T47D (cell line): ENCODE data around the gene CTCFL.
"Not testable (repeated sequence)": the region's sequence is repeated elsewhere in the genome, so short reads cannot be mapped to it uniquely, and the experiment has no call there.

Experiments used
- DNase-seq, 2 experiments: peaks; one replicate each; pipeline versions ENCODE4 v3.0.0 to v3.0.0-alpha.2; 2011 to 2012; ENCODE audit warnings: low read depth in 1 of 2, low spot score in 1 of 2
- JUND ChIP-seq: IDR thresholded peaks from 2 replicates; pipeline ENCODE4 v1.6.1; 2012; ENCODE audit warnings: low read depth
- in situ Hi-C: cut with HindIII; loops from 2 replicates; pipeline ENCODE4 v1.10.0; 2016; ENCODE audit warnings: low sequenced_read_pairs, low pct_unique_long_range_greater_than_20kb

Gene CTCFL

GRCh38 chr20:57474205-57474604 lies 50.7 kb downstream of the CTCFL start:
- DNase-seq: no peak
- TF ChIP-seq JUND: no peak
- in situ Hi-C loops: no loop called here

DNA sequence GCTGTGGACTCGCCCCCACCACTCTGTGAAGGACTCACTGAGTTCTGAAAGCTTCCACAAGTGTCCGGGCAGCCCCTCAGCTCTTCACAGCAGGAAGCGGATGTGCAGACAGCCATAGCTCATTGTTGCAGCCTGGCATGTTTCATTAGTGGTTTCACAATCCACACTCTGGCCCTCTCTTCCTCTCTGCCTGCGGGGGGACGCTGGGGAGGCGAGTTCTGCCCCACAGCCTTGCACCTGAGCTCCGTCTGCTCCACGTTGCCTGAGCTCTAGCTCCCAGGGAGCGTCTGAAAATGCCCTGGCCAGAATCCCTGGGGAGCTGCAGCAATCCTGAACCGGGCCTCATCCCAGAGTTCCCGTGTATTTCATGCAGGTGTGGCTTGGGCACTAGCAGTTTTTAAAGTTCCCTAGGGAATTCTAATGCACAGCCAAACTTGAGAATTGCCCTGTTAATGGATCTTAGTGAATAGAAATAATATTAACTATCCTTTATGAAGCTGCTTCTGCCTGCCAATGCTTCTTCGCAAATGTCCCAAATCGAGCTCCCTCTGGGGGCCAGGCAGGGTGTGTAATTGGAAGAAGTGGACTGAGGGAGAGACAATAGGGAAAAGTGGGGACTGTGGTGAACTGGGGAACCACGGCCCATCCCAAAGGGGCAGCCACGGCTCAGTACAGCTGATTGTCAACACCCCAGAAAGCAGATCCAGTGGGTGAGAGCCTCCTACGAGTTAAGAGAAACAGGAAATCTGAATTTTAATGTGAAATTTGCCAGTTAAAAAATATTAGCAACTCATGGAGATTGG lies 51.5 kb downstream of the CTCFL start:
- peak in 1 of 2 experiments; percentile 59 for DNase-seq
- in situ Hi-C loops: no loop called here
- TF ChIP-seq JUND: no peak

DNA sequence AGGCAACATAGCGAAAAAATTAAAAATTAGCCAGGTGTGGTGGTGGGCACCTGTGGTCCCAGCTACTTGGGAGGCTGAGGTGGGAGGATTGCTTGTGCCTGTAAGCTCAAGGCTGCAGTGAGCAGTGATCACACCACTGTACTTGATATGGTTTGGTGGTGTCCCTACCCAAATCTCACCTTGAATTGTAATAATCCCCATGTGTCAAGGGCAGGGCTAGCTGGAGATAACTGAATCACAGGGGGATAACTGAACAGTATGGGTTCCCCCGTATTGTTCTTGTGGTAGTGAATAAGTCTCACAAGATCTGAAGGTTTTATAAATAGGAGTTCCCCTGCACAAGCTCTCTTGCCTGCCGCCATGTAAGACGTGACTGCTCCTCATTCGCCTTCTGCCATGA lies 52.5 kb downstream of the CTCFL start:
- DNase-seq, in situ Hi-C loops: not testable (repeated sequence)

DNA sequence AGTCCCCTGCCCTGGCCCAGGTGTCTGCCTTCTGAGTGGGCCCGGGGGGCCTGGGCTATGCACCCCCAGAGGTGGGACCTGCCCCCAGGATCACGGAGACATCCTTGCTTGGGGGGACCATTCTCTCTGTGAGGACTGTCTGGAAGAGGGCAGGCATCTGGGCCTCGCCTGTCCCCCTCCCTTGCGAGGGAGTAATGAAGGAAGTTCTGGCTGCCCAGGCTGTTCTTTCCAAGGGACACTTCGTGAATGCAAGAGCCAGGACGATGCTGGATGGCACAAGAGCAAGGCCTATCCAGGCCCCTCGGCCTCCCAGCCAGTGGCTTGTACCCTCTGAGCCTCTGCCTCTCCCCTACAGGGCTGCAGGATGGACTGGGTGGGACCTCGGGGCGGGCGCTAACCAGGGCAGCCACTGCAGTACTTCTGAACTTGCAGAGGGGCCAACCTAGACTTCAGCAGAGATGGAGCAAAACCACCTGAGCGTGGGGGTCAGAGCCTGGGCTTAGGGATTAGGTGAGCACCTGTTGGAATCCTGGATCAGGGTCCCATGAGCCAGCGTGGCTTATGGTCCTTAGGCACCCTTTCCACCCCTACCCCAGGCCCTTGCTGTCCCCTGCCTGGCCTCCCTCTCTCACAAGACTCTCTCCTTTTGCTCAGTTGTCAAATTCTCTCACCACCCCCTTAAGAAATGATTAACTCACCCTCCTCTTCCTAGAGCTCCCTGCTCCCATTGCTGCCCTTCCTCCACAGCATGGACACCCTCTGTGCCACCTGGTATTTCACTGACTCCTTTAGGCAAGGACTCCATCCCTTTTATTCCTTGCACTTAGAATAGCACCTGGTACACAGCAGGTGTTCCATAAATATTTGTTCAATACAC lies 53.2 kb downstream of the CTCFL start:
- in situ Hi-C loops: no loop called here
- TF ChIP-seq JUND: no peak
- no peak for DNase-seq

DNA sequence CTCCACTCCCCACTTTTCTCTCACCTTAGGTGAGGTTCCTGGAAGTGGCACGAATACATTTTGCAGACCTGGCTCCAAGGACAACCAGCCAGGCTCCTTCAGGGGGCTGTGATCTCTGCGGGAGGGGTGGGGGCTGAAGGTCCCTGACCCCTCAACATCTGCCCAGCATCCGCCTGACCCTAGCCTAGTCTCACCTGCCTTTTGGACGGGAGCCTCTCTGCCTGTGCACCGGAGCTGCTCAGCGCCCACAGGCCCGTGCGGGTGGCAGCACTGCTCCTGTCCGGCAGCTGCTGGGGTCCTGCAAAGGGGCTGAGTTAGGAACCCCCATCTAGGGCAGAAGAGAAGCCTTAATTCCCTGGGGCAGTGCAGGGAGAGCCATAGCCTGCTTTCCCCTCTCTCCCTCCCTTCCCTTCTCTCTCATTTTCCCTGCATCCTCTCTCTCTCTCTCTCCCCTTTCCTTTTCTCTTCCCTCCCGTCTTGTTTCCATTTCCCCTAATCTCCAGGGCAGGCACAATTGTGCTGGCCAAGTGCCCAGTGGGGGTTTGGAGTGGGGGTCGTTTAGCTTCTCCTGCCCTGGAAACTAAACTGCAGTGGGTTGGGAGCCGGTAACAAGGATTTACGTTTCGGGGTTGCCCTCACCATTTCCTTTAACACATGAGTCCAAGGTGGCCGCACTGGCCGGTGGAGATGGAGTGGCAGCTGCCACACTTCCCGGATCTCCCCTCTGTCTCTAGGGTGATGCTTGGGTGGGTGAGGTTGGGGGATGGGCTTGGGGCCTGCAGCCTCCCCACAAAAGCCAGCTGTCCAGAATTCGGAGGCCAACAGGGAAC lies 54.1 kb downstream of the CTCFL start:
- DNase-seq: no peak
- no peak for TF ChIP-seq JUND
- in situ Hi-C loops: no loop called here

GRCh38 chr20:57470212-57470522 lies 54.8 kb downstream of the CTCFL start:
- in situ Hi-C loops: no loop called here
- DNase-seq: no peak
- no peak for TF ChIP-seq JUND

- in situ Hi-C loops: no loop called here
- no peak for DNase-seq
- no peak for TF ChIP-seq JUND
Observed at GRCh38 chr20:57469418-57470211, 55.3 kb downstream of the CTCFL start.

DNA sequence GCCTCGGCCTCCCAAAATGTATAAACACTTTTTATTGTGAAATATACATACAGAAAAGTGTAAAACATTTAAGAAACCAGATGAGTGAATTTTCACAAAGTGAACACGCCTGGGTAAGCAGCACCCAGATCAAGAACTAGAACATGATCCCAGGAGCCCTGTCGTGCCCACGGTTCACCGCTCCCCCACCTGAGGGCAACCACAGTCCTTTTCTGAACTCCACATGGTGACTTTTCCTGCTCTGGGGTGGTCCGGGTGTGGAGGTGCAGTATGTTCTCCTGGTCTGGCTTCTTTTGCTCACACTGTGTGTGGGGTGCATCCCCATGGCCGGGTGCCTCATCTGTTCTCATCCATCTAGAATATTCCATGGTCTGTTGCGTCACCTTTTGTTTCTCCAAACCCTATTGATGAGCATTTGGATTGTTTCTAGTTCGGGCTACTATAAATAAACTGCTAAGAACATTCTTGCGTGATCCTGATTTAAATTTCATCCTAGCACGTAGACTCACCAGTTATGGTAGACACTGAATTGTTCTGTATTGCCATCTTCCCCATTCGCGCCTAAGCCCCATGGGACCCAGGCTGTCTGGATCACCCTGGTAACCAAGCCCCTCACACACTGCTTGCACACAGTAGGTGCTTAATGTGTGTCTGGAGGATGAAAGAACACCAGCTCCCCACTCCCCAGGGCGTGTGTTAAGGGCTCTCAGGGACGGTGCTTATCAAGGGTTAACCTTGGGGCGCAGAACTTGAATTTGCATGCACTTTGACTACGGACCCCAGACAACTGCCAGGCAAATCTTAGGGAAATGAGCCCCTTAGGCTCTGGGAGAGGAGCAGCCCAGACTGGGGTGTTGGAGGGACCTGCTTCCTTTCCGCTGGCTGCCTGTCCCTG lies 56.2 kb downstream of the CTCFL start:
- in situ Hi-C loops: no loop called here
- no peak for TF ChIP-seq JUND
- no peak for DNase-seq

DNA sequence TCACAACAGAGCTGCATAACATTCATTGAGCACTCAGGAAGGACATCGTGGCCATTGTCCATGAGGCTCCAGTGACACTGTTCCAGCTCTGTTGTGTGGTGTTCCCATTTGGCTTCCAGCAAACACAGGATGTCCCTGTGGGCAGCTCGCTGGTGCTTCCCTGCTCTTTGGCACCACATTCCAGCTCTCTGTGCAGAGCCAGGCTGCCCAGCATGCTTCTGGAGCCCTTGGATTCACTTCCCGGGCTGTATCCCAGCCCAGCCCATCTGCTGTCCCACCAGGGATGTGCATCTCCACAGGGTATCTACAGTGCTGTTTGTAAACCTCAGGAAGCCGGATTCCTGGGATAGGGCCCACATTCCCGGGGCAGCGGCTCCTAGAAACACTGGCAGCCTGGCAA lies 57.2 kb downstream of the CTCFL start:
- in situ Hi-C loops: no loop called here
- DNase-seq: no peak
- TF ChIP-seq JUND: no peak

- TF ChIP-seq JUND: no peak
- in situ Hi-C loops: no loop called here
Observed at GRCh38 chr20:57465943-57466342, 59.0 kb downstream of the CTCFL start.

GRCh38 chr20:57465486-57465885 lies 59.5 kb downstream of the CTCFL start:
- no peak for TF ChIP-seq JUND
- in situ Hi-C loops: no loop called here
- DNase-seq: no peak

More at GRCh38 chr20:57465943-57466342, 59.0 kb downstream of the CTCFL start:
- DNase-seq: no peak
